ENCODE data around the gene VPS72.
A peak's percentile ranks its signal among the peaks of the same experiment; 100 is the strongest.

VPS72 gene

DNA sequence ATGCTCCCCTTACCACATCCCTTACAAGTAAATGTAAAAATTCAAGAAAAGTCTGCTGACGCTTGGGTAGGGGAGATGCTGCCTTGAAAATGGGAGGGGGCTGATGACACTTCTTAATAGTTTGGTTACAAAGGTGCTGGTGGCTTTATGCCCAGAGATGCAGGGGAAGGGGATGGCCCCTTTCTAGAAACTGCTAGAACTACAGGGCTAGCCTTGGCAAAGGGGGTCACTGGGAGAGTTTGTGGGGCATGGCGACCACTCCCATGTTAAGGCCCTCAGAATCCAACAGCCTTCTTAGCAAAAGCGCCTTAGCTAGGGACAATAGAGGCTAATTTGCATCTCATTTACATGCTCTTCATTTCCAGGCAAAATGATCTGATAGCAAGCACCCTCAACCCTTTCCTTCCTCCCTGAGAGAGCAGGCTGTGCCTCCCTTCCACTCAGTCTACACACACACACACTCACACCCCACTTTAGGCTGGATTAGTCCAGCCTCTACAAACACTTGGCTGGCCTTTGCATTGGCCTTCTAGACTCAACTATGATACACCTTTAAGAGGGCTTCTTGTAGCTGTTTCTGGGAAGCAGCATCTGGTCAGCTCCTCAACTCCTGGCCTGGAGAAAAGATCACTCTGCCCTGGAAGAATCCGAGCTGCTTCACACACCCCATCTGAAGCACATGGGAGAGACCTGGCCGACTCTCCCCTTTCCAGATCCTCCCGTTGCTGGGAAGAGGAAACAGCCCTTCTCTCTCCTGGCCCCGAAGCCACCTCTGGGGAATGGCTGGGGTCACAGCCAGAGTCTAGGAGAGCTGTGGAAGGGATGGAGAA is 45.3 kb downstream of the VPS72 start:
- DNase-seq = peak; percentile 77

DNA sequence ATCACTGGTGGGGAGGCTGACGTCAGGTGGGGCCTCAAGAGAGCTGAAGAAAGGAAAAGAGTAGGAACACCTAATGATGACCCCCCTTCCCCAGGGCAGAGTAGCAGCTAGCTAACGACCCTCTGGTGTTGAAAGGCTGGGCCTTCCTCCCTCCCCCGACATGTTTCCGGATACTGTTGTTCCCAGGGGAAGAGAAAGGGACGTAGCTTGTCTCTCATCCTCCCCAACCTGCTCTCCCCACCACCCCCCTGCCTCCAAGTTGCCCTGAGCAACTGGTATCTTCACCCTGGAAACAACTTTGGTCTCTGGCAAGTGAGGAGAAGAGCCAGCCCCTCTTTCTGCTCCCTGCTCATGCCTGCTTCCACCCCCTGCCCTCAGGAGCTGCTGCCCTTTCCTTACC is 46.0 kb downstream of the VPS72 start:
- DNase-seq = no peak

DNA sequence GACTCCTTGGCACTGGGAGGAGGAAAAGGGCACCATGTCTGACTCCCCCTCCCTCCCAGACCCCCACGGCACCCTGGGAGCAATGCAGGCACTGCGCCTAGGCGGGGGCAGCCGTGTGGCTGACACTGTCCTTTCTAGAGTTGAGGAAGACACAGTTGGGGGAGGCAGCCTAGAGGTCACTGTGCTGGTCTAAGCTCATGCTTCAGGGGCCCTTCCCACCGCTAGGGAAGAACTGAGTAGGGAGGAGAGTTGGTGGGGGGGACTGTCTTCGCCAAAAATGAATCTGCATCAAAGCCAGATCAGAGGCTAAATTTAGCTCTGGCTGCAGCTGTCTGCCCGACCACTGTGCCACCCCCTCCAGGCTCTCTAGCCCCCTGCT is 47.0 kb downstream of the VPS72 start:
- no peak for DNase-seq

- DNase-seq = peak; percentile 63
Observed at GRCh38 chr1:151142411-151143056, 47.5 kb downstream of the VPS72 start.

DNA sequence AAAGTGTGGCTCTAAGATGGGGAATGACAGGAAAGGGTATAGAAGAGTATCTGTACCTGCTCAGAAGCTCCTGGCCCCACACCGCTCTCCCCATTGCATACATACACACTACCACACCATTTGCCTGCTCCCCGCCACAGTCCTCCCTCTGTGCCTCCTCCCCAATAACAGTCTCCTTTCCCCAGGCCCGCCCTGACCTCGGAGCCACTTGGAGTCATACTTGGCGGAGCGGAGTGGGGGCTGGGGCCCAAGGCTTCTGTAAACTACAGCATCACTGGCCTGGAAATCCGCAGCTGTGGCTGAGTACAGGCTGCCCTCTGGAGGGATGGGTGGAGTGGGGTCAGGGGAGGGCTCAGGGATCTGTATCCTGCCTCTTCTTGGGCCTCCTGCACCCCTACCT is 52.2 kb downstream of the VPS72 start:
- DNase-seq = no peak

- no peak for DNase-seq
Observed at GRCh38 chr1:151135433-151136385, 54.3 kb downstream of the VPS72 start.

DNA sequence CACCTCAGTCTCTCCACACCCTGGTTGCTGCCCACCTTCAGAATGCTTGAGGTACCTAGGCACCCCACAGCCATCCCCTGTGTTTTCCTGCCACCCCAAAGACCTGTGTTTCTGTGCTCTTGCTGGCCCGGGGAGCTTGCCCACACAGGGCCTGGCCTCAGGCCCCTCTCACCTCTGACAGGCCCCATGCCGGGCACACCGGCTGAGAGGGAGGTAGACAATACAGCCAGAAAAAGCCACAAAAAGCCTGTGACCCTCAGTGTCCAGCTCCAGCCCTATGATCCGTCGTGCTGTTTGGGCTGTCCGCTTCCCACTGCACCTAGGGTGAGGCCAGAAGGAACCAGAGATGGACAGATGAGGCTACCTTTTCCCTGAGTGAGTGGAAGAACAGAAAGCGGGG is 55.0 kb downstream of the VPS72 start:
- no peak for DNase-seq

GRCh38 chr1:151134396-151134795 is 55.6 kb downstream of the VPS72 start:
- no peak for DNase-seq

GRCh38 chr1:151133018-151133806 is 56.8 kb downstream of the VPS72 start:
- DNase-seq = peak; percentile 49

DNA sequence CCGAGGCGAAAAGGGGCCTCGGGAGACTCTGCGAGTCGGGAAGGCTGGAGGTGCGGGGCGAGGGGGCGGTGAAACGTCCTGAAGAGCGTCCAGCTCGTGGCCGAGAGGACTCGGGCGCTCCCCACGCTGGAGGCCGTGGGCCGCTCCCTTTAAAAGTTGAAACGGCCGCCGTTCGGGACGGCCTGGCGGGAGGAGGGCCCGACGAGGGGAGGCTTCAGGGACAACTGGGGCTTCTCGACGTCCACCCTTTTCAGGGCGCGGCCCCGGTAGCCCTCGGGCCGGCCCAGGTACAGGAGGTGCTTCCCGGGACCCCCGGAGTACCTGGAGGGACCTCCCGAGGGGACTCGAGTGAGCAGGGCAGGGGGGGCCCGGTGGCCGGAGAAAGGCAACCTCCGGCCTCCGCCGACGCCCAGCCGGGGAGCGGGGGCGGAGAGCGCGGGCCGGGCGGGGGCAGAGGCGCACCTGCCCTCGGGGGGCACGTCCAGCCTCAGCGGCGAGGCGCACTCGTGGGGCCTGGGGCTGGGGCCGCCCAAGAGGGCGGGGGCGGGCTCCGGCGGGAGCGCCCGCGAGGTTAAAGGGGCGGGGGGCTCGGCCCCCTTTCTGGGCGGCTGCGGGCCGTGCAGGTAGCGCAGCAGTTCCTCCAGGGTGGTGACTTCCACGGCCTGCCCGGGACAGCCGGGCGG is 57.5 kb downstream of the VPS72 start:
- peak; percentile 46 for DNase-seq

DNA sequence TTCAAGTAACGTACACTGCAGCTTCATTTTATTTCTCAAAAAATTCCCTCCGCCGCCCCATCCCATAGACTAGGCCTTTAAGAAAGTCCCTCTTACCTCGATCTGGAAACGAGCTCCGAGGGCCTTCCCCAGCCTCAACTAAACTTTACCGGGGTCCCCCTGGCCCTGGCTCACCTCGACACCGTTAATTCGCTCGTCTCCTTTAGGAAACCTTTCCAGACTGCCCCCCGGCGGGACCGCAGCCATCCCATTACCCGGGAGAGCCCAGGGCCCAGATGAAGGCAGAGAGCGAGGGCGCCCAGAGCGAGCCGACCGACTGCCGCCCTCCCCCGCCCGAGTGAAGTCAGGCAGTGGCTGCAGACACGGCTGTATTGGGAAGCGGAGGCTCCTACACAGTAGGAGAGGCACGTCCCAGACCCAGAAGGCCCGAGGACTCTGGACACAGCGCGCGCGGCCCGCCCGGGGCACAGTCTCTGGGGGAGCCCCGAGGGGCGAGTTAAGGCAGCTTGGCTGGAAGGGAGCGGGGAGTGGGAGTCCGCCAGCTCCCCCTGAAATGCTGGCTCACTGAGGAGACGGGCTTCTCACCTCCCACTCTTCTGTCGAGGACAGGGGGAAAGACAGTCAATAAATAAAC is 58.2 kb downstream of the VPS72 start:
- peak; percentile 54 for DNase-seq

DNA sequence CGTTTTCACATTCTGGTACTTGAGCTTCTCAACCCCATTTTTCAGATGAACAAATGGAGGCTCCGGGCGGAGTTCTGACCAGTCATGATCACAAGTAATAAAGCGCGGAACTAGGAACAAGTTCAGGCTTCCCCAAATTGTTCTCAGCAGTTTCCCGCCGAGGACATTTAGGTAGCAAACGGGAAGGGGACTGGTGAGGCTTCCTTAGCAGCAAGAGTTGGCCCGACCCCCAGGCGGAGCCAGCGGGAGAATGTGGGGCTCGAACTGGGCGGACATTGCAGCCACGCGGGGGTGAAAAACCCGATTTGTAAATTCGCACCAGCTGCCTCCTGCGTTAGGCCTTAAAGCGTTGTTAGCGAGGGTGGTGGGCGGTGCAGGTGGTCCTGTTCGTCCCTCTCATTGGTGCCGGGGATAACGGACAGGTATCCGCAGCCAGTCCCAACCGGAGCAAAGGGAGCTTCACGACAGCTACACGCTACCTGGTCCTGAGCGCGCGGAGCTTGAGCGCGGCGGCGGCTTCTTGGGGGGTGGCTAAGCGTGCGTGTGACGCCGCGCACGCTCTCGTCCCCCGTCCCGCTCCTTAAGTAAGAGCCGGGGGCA is 58.9 kb downstream of the VPS72 start:
- peak; percentile 94 for DNase-seq

DNA sequence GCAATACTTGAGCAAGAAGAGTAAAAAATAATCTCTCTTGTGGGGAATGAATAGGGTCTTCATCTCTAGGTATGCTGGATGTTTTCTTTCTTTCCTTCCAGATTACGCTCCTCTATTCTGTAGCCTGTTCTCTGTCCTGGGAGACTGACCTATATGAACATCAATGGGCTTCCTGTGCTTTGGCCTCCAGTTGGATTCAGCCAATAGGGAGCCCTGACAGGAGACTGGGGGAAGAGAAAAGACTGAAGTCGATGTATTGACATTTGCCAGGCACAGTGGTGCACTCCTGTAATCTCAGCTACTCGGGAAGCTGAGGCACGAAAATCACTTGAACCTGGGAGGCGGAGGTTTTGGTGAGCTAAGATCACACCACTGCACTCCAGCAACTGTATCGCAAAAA is 61.2 kb downstream of the VPS72 start:
- DNase-seq = no peak
